B cell (primary cell): Measurements from ENCODE around the gene TRABD2B. TPM values are rescaled to one million over a fixed set of nuclear protein-coding genes. Genes with fewer than 3 reads are reported as not detected.

Experiments used
- ATAC-seq: fragments of 200-7000 bp; cut with Tn5 transposase; one replicate; pipeline ENCODE4 v1.10.0; 2021; ENCODE audit warnings: low read depth, mild to moderate bottlenecking, moderate number of reproducible peaks, moderate library complexity
- CTCF ChIA-PET: fragments of 350-600 bp; sonication (Branson Sonifier 250); formaldehyde crosslinking; loops from one replicate; lab custom pipeline; 2021; ENCODE audit warnings: antibody characterized with exemption, inconsistent platforms; lab: Charles Lee
- POLR2A ChIA-PET: fragments of 350-600 bp; sonication (Branson Sonifier 250); formaldehyde crosslinking; loops from one replicate; lab custom pipeline; 2021; ENCODE audit warnings: antibody characterized with exemption; lab: Charles Lee
- DNase-seq: peaks from one replicate; pipeline ENCODE4 v3.0.0; 2013
- H2AFZ ChIP-seq: 2 replicates; pipeline ENCODE4 v1.6.1; 2012; ENCODE audit warnings: mild to moderate bottlenecking, low read depth, low read length; ENCODE audit not compliant: insufficient read depth, poor library complexity, severe bottlenecking
- H3K27ac ChIP-seq, 2 donors: 1 replicate in 1 of 2; 2 replicates in 1 of 2; pipeline ENCODE4 v1.5.1; 2012 to 2013; ENCODE audit warnings: low read length in 2 of 2, mild to moderate bottlenecking in 2 of 2, moderate library complexity in 1 of 2
- H3K27me3 ChIP-seq, 4 experiments: fragments of 200-600 bp in 1 of 4; sonication (generic) in 1 of 4; replicated peaks in 1 of 4; 1 replicate in 2 of 4; 2 replicates in 2 of 4; pipeline versions ENCODE4 v1.6.1 to v1.7.0; 2013 to 2016; ENCODE audit warnings: low read length in 3 of 4, mild to moderate bottlenecking in 2 of 4, mixed read lengths in 1 of 4, moderate library complexity in 1 of 4; ENCODE audit not compliant: insufficient read depth in 4 of 4, control insufficient read depth in 3 of 4; ENCODE audit errors: control extremely low read depth in 1 of 4
- H3K36me3 ChIP-seq, 2 experiments: replicated peaks in 1 of 2; 1 replicate in 1 of 2; 2 replicates in 1 of 2; pipeline versions ENCODE4 v1.6.1 to v1.7.1; 2013; ENCODE audit warnings: low read length in 1 of 2; ENCODE audit not compliant: insufficient read depth in 2 of 2, control insufficient read depth in 1 of 2; ENCODE audit errors: control extremely low read depth in 1 of 2, extremely low read depth in 1 of 2
- H3K4me1 ChIP-seq, 2 donors: fragments of 200-600 bp in 1 of 2; sonication (generic) in 1 of 2; 1 replicate in 1 of 2; 2 replicates in 1 of 2; pipeline versions ENCODE4 v1.5.1 to v1.6.1; 2013 to 2017; ENCODE audit warnings: low read length in 2 of 2; ENCODE audit not compliant: control insufficient read depth in 2 of 2, insufficient read depth in 2 of 2
- H3K4me2 ChIP-seq: replicated peaks from 2 replicates; pipeline ENCODE3; 2012; ENCODE audit warnings: mild to moderate bottlenecking, low read depth, low read length; ENCODE audit not compliant: poor library complexity, severe bottlenecking
- H3K4me3 ChIP-seq, 5 experiments: fragments of 200-600 bp in 1 of 5; sonication (generic) in 1 of 5; 1 replicate in 3 of 5; 2 replicates in 2 of 5; pipeline versions ENCODE4 v1.5.1 to v1.7.0; 2011 to 2016; ENCODE audit warnings: low read length in 4 of 5, mild to moderate bottlenecking in 4 of 5, low read depth in 2 of 5, control low read depth in 1 of 5, moderate library complexity in 1 of 5; ENCODE audit not compliant: insufficient read depth in 1 of 5; ENCODE audit errors: control extremely low read depth in 1 of 5, extremely low read depth in 1 of 5
- H3K79me2 ChIP-seq: fragments of 200-600 bp; sonication (generic); one replicate; pipeline ENCODE4 v1.6.0; 2016; ENCODE audit warnings: low read length; ENCODE audit not compliant: control insufficient read depth, insufficient read depth
- H3K9ac ChIP-seq: fragments of 200-600 bp; sonication (generic); 2 replicates; pipeline ENCODE4 v1.6.1; 2017; ENCODE audit warnings: mild to moderate bottlenecking, low read length, moderate library complexity
- H3K9me3 ChIP-seq, 3 donors: one replicate each; pipeline versions ENCODE4 v1.6.1 to v1.7.1; 2013; ENCODE audit warnings: low read length in 2 of 3; ENCODE audit not compliant: control insufficient read depth in 2 of 3, insufficient read depth in 1 of 3; ENCODE audit errors: control extremely low read depth in 1 of 3
- H4K20me1 ChIP-seq: 2 replicates; pipeline ENCODE4 v1.6.0; 2012; ENCODE audit warnings: mild to moderate bottlenecking, low read length; ENCODE audit not compliant: insufficient read depth, control insufficient read depth, poor library complexity, severe bottlenecking
- H3K27ac Mint-ChIP-seq: one replicate; pipeline ENCODE4 v1.8.0; 2021; ENCODE audit warnings: mixed read lengths
- H3K27me3 Mint-ChIP-seq: one replicate; pipeline ENCODE4 v1.8.0; 2021; ENCODE audit warnings: mixed read lengths
- H3K4me1 Mint-ChIP-seq: one replicate; pipeline ENCODE4 v1.8.0; 2021; ENCODE audit warnings: mixed read lengths
- H3K4me3 Mint-ChIP-seq: one replicate; pipeline ENCODE4 v1.8.0; 2021; ENCODE audit warnings: mixed read lengths
- H3K9me3 Mint-ChIP-seq: one replicate; pipeline ENCODE4 v1.8.0; 2022; ENCODE audit warnings: mixed read lengths; ENCODE audit not compliant: insufficient read depth
- CTCF ChIP-seq: fragments of 200-600 bp; IDR thresholded peaks from one replicate; pipeline ENCODE4 v1.8.0; 2022; ENCODE audit warnings: antibody characterized with exemption, mild to moderate bottlenecking
- EZH2 ChIP-seq: IDR thresholded peaks from 2 replicates; pipeline ENCODE4 v1.6.1; 2012; ENCODE audit warnings: borderline replicate concordance, low read depth, mild to moderate bottlenecking, moderate library complexity, low read length; ENCODE audit not compliant: insufficient read depth, poor library complexity, severe bottlenecking
- WGBS: methylation state at CpG from one replicate; pipeline ENCODE4 v1.1.5; 2013; ENCODE audit warnings: missing lambda C conversion rate; ENCODE audit not compliant: insufficient coverage; 5-methylcytosine and 5-hydroxymethylcytosine counted together
- intact Hi-C: fragments of 100-400 bp; cut with micrococcal nuclease; formaldehyde crosslinking; loops from one replicate; pipeline ENCODE4 v1.10.0; 2022
- polyA plus RNA-seq: library from polyadenylated mRNA; depleted of rRNA; stranded (reverse); fragments of >200 nt; gene quantifications from 2 replicates; pipeline ENCODE4 v1.2.3, GENCODE V29; 2012
- total RNA-seq, 2 donors: library from RNA; stranded (reverse); fragments of 120-200 nt in 1 of 2; gene quantifications; 1 replicate in 1 of 2; 2 replicates in 1 of 2; pipeline versions ENCODE4 v1.2.3 to v1.2.4, GENCODE V29; 2013 to 2022

The TRABD2B gene
- total and polyA plus RNA-seq, 2 donors (not counting 1 experiment from before 2014, with no cell fraction given), result not detected

- Histone ChIP-seq H3K27ac (no peak overlapping the region), H3K9ac (no peak overlapping the region), H3K4me3 (no peak overlapping the region), H3K79me2 (no peaks in the 10 kb centered on the region), H3K27me3 (peaks cover 0 to 10% (median 0%) of the 10 kb centered on the region in 4 experiments), H2AFZ (no peak overlapping the region), H4K20me1 (no peaks in the 10 kb centered on the region), H3K4me1 (no peaks in the 10 kb centered on the region), H3K36me3 (no peaks in the 10 kb centered on the region), H3K9me3 (no peaks in the 10 kb centered on the region), H3K4me2 (no peak overlapping the region)
- ChIA-PET POLR2A (no interaction called here), CTCF (no interaction called here)
- WGBS, result 88% methylated on average over 11 of the region's 12 CpGs
- no peak for DNase-seq
- ATAC-seq, result no peak
- Mint-ChIP-seq H3K27ac (no peak overlapping the region), H3K27me3 (peaks cover 9% of the 10 kb centered on the region), H3K4me1 (no peaks in the 10 kb centered on the region), H3K4me3 (no peak overlapping the region), H3K9me3 (no peaks in the 10 kb centered on the region)
- intact Hi-C loops, result no loop called here
- TF ChIP-seq EZH2, result no peak
- TF ChIP-seq CTCF, result no peak
Observed at GRCh38 chr1:47752559-47752958, 244.6 kb downstream of the TRABD2B start.

- CTCF ChIA-PET, result no interaction called here
Observed at GRCh38 chr1:47751996-47752451, 245.2 kb downstream of the TRABD2B start.

More at GRCh38 chr1:47751996-47752451, 245.2 kb downstream of the TRABD2B start:
- H3K79me2 ChIP-seq, result no peaks in the 10 kb centered on the region
- H2AFZ ChIP-seq, result no peak overlapping the region
- H3K4me1 Mint-ChIP-seq, result no peaks in the 10 kb centered on the region
- no peaks in the 10 kb centered on the region for H3K9me3 Mint-ChIP-seq
- H3K27me3 Mint-ChIP-seq, result peaks cover 9% of the 10 kb centered on the region
- no peaks in the 10 kb centered on the region for H4K20me1 ChIP-seq
- H3K4me3 Mint-ChIP-seq, result no peak overlapping the region
- intact Hi-C loops, result no loop called here
- POLR2A ChIA-PET, result no interaction called here
- 90% methylated on average over 15 of the region's 15 CpGs for WGBS
- peaks cover 0 to 13% (median 0%) of the 10 kb centered on the region in 4 experiments for H3K27me3 ChIP-seq
- no peak overlapping the region for H3K4me3 ChIP-seq
- no peak overlapping the region for H3K27ac Mint-ChIP-seq
- TF ChIP-seq EZH2, result no peak
- TF ChIP-seq CTCF, result no peak
- H3K9me3 ChIP-seq, result no peaks in the 10 kb centered on the region
- H3K36me3 ChIP-seq, result no peaks in the 10 kb centered on the region
- no peak for DNase-seq
- no peak overlapping the region for H3K9ac ChIP-seq
- no peak for ATAC-seq
- no peaks in the 10 kb centered on the region for H3K4me1 ChIP-seq
- H3K27ac ChIP-seq, result no peak overlapping the region
- no peak overlapping the region for H3K4me2 ChIP-seq
